Endothelial cell of umbilical vein (primary cell): ENCODE results near the gene AFG3L2. TPM values are rescaled to one million over a fixed set of nuclear protein-coding genes. Genes with fewer than 3 reads are reported as not detected.
"Not testable (repeated sequence)": the region's sequence is repeated elsewhere in the genome, so short reads cannot be mapped to it uniquely, and the experiment has no call there.

ENCODE experiments used
- BruUV-seq: library from RNA; stranded (reverse); fragments of 400-500 nt; replicated peaks from 2 replicates; lab custom pipeline; 2021; lab: Mats Ljungman, UMichigan
- CTCF ChIA-PET: fragments of 300-600, 350-600 bp; sonication (Branson Sonifier 250); formaldehyde crosslinking; loops from one replicate; lab custom pipeline; 2021; ENCODE audit warnings: antibody characterized with exemption, inconsistent platforms; lab: Charles Lee
- POLR2A ChIA-PET: fragments of 300-600, 350-600 bp; sonication (Branson Sonifier 250); formaldehyde crosslinking; loops from one replicate; lab custom pipeline; 2021; ENCODE audit warnings: antibody characterized with exemption, inconsistent platforms; lab: Charles Lee
- DNase-seq: peaks from one replicate; pipeline ENCODE4 v3.0.0-alpha.2; 2011; ENCODE audit warnings: low read depth, low spot score
- FAIRE-seq: peaks from 2 replicates; lab custom pipeline; 2011; peaks lifted over from hg19 to GRCh38; lab: Jason Lieb, UNC
- H2AFZ ChIP-seq: 2 replicates; pipeline ENCODE4 v1.6.0; 2012; ENCODE audit warnings: low read depth, low read length, control low read depth, inconsistent platforms
- H3K27ac ChIP-seq: 2 replicates; pipeline ENCODE4 v1.5.1; 2011; ENCODE audit warnings: low read depth, mild to moderate bottlenecking, control low read depth, low read length, moderate library complexity; ENCODE audit not compliant: insufficient read depth
- H3K27me3 ChIP-seq, 2 experiments: 2 replicates each; pipeline versions ENCODE4 v1.6.0 to v1.6.1; 2011; ENCODE audit warnings: low read length in 2 of 2, mixed read lengths in 1 of 2; ENCODE audit not compliant: control insufficient read depth in 2 of 2, insufficient read depth in 2 of 2
- H3K36me3 ChIP-seq, 2 experiments: 2 replicates in 1 of 2; 3 replicates in 1 of 2; pipeline ENCODE4 v1.5.1; 2011; ENCODE audit warnings: low read length in 2 of 2, mild to moderate bottlenecking in 1 of 2, moderate library complexity in 1 of 2; ENCODE audit not compliant: control insufficient read depth in 2 of 2, insufficient read depth in 2 of 2; ENCODE audit errors: extremely low read depth in 1 of 2
- H3K4me1 ChIP-seq: 3 replicates; pipeline ENCODE4 v1.5.1; 2011; ENCODE audit warnings: mild to moderate bottlenecking, low read length; ENCODE audit not compliant: control insufficient read depth, insufficient read depth; ENCODE audit errors: extremely low read depth
- H3K4me2 ChIP-seq: 2 replicates; pipeline ENCODE4 v1.6.1; 2011; ENCODE audit warnings: low read length, control low read depth, mixed read lengths; ENCODE audit not compliant: insufficient read depth
- H3K4me3 ChIP-seq, 3 experiments: fragments of 200-600 bp in 1 of 3; sonication (generic), shearing (Covaris generic) in 1 of 3; replicated peaks in 1 of 3; 2 replicates each; pipeline ENCODE4 v1.5.1; 2011 to 2016; ENCODE audit warnings: control low read depth in 3 of 3, low read length in 3 of 3, mild to moderate bottlenecking in 2 of 3, inconsistent platforms in 1 of 3, low read depth in 1 of 3, moderate library complexity in 1 of 3; ENCODE audit not compliant: insufficient read depth in 1 of 3
- H3K79me2 ChIP-seq: 2 replicates; pipeline ENCODE4 v1.6.0; 2012; ENCODE audit warnings: low read length, inconsistent platforms; ENCODE audit not compliant: control insufficient read depth, insufficient read depth
- H3K9ac ChIP-seq: replicated peaks from 2 replicates; pipeline ENCODE3; 2011; ENCODE audit warnings: low read length, control low read depth; ENCODE audit not compliant: insufficient read depth; ENCODE audit errors: extremely low read depth
- H3K9me1 ChIP-seq: replicated peaks from 3 replicates; pipeline ENCODE4 v1.6.0; 2011; ENCODE audit warnings: mild to moderate bottlenecking, low read length; ENCODE audit not compliant: control insufficient read depth, insufficient read depth; ENCODE audit errors: extremely low read depth
- H3K9me3 ChIP-seq: replicated peaks from 2 replicates; pipeline ENCODE4 v1.5.1; 2012; ENCODE audit warnings: low read length, inconsistent platforms; ENCODE audit not compliant: control insufficient read depth, insufficient read depth
- H4K20me1 ChIP-seq: replicated peaks from 2 replicates; pipeline ENCODE3; 2011; ENCODE audit warnings: mild to moderate bottlenecking, low read length; ENCODE audit not compliant: control insufficient read depth, insufficient read depth; ENCODE audit errors: extremely low read depth
- dilution Hi-C: fragments of 300-500 bp; cut with MboI; formaldehyde crosslinking; loops from one replicate; pipeline ENCODE4 v1.15.0; 2019; ENCODE audit warnings: low sequenced_read_pairs; ENCODE audit not compliant: extremely low pct_ligation_motif_present
- intact Hi-C: fragments of 100-400 bp; cut with micrococcal nuclease; formaldehyde crosslinking; loops from one replicate; pipeline ENCODE4 v1.10.0; 2022
- polyA plus RNA-seq, 4 experiments: library from polyadenylated mRNA; depleted of rRNA in 3 of 4; stranded (reverse) in 3 of 4; unstranded in 1 of 4; fragments of >200 nt; gene quantifications; 2 replicates each; pipeline versions ENCODE4 v1.2.1 to v1.2.3, GENCODE V29; 2011 to 2012; ENCODE audit warnings: missing spikeins in 1 of 4
- total RNA-seq: library from RNA; stranded (reverse); gene quantifications from 2 replicates; pipeline ENCODE4 v1.2.3, GENCODE V29; 2021

AFG3L2 gene
- total and polyA plus RNA-seq, 2 donors (not counting 3 experiments of a cell fraction or from before 2014, with no cell fraction given): 19.3 to 42.4 TPM

- POLR2A ChIA-PET, H3K4me1 ChIP-seq, H3K27ac ChIP-seq, H3K27me3 ChIP-seq, H3K4me2 ChIP-seq, H3K79me2 ChIP-seq, DNase-seq, H2AFZ ChIP-seq, H3K36me3 ChIP-seq, H3K9me1 ChIP-seq, H3K9ac ChIP-seq, H3K9me3 ChIP-seq, H4K20me1 ChIP-seq, H3K4me3 ChIP-seq, FAIRE-seq, BruUV-seq, intact Hi-C loops, dilution Hi-C loops: not testable (repeated sequence)
- CTCF ChIA-PET: interaction anchor here (0.7 kb wide), 1 partner anchor 12 kb away, joined by 6 read pairs; no protein-coding TSS in a partner anchor
These were observed 5.3 kb upstream of the AFG3L2 start for GRCh38 chr18:12382221-12382814.

DNA sequence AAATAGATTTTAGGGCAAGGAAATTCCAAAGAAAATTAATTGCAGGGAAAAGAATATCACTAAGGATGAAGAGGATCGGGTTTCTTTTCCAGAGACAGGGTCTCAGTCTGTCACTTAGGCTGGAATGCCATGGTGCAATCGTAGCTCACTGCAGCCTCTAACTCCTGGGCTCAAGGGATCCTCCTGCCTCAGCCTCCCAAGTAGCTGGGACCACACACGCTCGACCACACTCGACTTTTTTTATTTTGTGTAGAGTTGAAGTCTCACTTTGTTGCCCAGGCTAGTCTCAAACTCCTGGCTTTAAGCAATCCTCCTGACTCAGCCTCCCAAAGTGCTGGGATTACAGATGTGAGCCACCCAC lies 1.2 kb upstream of the AFG3L2 start:
- intact Hi-C loops: loop anchor here (5.0 kb wide), 1 partner anchor 279 kb away; the partner anchor contains the start of gene SPIRE1
- dilution Hi-C loops, H4K20me1 ChIP-seq, H3K36me3 ChIP-seq, H3K4me1 ChIP-seq, H3K9me3 ChIP-seq, BruUV-seq, H3K9me1 ChIP-seq, H3K27me3 ChIP-seq, DNase-seq: not testable (repeated sequence)
- Histone ChIP-seq H3K4me2 (peak overlapping the region; percentile 91), H3K4me3 (peak overlapping the region in 2 of 3 experiments; percentile 47 to 85), H3K27ac (peak overlapping the region; percentile 86), H2AFZ (peak overlapping the region; percentile 97), H3K79me2 (peaks cover 33% of the 10 kb centered on the region), H3K9ac (peak overlapping the region; percentile 88)
- peak; percentile 37 for FAIRE-seq
- POLR2A ChIA-PET: interaction anchor here (1.5 kb wide), 1 partner anchor 29 kb away, joined by 4 read pairs; the partner anchor contains the start of gene PRELID3A
- CTCF ChIA-PET: interaction anchor here (1.0 to 1.4 kb wide), 2 partner anchors 13 to 14 kb away, joined by 3 to 4 read pairs; no protein-coding TSS in a partner anchor
